HG03139 (cell line): ENCODE results near the gene ELF1.
"Not testable (repeated sequence)": the region's sequence is repeated elsewhere in the genome, so short reads cannot be mapped to it uniquely, and the experiment has no call there.

Source experiments
- ATAC-seq: cut with Tn5 transposase; IDR thresholded peaks from one replicate; pipeline ENCODE4 v1.9.1; 2021; ENCODE audit not compliant: unreplicated experiment

The ELF1 gene

GRCh38 chr13:40946485-40946884 is 72.6 kb downstream of the ELF1 start:
- no peak for ATAC-seq

- no peak for ATAC-seq
Observed at GRCh38 chr13:40943073-40943472, 76.0 kb downstream of the ELF1 start.

DNA sequence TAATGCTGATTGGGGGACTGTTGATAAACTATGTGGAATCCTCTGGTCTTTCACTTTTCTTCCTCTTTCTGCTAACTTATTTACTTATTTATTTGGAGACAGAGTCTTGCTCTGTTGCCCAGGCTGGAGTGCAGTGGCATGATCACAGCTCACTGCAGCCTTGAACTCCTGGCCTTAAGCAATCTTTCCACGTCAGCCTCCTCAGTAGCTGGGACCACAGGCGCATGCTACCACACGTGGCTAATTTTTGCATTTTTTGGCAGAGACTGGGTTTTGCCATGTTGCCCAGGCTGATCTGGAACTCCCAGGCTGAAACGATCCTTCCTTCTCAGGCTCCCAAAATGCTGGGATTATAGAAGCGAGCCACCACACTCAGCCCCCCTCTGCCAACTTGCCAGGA is 77.5 kb downstream of the ELF1 start:
- ATAC-seq: no peak

DNA sequence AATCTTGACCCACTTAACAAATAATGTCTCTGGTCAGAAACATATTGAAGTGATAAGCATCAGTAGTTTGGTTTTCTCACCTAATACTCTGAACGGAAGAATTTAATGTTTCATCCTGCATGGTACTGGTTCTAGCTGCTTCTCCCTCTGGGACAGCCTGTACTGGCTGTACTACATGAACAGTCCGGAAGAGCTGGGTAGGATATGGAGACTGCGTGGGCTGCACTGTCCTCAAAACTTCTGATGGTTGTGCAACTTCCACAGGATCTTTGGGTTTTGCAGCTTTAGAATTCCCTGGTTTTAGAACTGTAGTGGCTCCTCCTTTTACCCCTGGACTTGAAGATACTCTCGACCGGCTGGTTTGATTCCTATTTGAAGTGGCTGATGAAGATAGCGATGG is 78.3 kb downstream of the ELF1 start:
- ATAC-seq: no peak

DNA sequence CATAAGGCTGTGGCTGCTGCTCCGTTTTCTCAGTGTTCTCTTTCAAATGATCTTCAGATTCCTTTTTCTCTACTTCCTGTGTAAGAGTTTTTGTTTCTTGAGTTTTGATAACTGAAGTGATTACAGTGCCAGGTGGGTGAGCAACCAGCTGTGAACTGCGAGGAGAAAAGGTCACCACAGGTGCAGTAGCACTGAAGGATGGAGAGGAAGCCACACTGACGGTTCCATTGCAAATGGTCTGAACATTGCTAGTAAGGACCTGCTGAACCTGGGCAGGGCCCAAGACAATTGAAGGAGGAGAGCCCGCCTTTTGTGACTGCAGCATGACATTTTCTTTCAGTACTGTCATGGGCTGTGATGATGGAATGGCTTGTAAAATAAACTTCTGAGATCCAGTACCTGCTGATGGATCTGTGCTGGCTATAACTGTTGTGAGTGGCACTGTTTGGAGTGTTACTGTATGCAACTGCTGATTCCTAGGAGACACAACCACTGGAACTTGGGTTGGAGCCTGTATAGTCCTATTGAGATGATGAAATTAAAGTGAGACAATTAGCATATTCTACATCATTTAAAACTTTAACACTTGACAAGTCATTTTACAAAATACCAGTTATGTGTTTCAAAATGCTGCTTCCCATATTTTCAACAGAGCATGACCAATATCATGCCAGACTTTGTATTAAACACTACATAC is 85.5 kb downstream of the ELF1 start:
- peak; percentile 65 for ATAC-seq

DNA sequence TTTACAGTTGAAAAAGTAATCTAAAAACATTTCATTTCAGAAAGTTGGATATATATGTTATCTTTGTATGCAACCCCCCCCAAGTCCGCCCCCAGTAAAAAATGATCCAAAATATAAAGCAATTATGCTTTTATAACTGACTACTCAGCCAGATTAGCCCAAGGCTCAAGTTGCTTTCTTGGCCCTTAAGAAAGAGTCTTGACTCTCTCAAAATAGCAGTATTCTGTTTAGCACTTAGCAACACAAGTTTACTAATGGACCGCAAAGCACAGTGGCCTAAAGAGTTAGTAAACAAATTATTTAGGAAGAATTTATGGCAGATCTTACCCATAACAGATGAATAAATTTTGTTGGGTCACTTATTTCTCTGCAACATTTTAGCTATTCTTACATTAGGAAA is 86.9 kb downstream of the ELF1 start:
- ATAC-seq: no peak

DNA sequence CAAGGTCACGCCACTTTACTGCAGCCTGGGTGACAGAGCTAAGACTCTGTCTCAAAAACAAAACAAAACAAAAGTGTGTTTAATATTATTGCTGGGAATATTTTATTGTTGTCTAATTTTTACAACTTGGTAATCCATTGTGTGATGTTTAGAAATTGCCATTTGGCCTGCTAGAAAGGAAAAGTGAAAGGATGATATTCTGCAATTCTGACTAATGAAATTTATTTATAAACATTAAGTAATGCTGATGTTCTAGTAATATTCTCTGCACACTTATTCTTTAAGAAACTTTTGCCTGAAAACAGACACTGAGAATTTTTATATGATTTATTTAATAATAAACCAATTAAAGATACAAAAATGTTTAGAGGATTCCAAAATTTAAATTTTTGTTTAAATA is 87.4 kb downstream of the ELF1 start:
- no peak for ATAC-seq

DNA sequence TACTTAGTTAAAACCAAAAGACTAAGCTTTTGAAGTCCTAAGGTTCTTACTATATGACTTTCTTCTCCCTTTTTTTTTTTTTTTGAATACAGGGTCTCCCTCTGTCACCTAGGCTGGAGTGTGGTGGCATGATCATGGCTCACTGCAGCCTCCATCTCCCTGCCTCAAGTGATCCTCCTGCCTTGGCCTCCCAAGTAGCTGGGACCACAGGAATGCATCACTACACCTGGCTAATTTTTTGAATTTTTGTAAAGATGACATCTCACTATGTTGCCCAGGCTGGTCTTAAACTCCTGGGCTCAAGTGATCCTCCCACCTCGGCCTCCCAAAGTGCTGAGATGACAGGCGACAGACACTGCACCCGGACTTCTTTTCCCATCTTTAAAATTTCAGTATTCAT is 89.2 kb downstream of the ELF1 start:
- ATAC-seq: not testable (repeated sequence)

GRCh38 chr13:40928980-40929379 is 90.1 kb downstream of the ELF1 start:
- no peak for ATAC-seq

DNA sequence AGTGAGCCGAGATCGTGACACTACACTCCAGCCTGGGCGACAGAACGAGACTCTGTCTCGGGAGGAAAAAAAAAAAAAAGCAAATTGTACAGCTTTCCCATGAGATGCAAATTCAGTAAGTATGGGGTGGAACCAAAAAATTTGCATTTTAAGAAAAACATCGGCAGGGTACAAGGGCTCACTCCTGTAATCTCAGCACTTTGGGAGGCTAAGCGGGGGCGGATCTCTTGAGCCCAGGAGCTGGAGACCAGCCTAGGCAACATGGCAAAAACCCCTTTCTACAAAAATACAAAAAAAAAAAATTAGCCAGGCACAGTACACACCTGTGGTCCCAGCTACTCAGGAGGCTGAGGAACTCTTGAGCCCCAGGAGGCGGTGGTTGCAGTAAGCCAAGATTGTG is 91.2 kb downstream of the ELF1 start:
- no peak for ATAC-seq

DNA sequence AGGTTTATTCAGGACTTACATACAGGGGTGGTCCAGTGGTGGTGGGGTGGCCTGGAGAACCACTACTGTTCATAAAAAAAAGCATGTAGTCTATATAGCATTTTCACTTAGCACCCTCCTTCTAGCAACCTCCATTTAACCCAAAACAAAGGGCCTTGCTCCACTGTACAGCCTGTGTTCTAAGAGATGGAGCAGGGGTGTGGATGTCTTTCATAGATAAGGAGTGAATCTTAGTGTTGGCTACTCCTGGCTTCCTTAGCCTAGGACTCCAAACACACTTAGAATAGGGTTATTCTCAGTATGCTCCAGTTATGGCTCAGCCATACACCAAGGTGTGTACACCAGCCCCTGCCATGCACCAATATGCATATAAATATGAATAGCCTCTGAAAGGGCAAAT is 95.2 kb downstream of the ELF1 start:
- no peak for ATAC-seq

DNA sequence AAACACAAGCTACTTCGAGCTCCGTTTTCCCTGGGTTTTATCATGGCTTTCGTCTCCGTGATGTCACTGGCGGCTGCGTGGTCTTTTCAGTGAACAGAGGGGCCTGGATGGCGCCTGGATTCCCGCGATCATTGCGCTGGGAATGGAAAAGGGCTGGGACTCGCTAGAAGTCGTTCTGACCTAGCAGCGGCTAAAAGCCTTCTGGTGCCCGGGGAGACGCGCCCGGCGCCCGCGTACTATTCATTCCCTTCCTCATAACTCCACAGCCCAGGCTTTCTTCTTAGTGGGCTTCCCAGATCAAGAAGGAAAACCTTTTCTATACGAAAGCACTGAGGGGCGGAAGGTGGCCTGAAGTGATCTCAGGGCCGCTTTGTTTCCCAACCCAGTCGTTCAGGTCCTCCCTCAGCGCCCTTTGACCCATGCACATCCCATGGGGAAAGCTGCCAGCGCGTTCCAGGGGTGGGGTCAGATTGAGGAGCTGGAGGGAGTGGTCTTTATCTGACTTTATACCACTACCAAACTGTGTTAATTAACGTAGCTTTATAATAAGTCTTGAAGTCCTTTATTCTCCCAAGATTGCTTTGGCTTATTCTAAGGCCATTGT is 96.6 kb downstream of the ELF1 start:
- ATAC-seq: no peak

DNA sequence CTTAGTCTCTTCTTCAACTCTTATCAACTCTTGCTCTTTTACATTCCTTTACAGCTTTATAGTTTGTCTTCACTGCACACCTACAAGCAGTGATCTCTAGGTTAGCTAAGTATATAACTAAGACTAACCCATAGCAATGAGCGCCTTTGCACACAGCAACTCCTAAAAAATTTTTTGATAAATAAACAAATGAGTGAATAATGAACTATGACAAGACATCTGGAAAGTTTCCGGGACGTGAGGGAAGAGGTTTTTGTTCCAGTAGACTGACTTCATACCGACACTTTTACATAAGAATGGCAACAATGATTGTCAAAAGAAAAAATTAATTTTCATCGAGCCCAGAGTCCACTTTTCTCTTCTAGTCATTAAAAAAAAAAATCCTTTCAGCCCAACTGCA is 98.3 kb downstream of the ELF1 start:
- ATAC-seq: no peak

DNA sequence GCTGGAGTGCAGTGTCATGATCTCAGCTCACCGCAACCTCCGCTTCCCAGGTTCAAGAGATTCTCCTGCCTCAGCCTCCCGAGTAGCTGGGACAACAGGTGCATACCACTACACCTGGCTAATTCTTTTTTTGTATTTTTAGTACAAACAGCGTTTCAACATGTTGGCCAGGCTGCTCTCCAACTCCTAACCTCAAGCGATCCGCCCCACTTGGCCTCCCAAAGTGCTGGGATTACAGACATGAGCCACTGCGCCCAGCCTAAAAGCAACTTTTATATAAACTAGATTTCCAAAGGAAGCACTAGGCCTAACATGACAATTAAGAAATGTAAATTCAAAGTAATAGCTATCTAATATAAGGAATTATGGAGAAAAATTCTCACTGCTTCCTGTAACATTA is 99.2 kb downstream of the ELF1 start:
- ATAC-seq: not testable (repeated sequence)

DNA sequence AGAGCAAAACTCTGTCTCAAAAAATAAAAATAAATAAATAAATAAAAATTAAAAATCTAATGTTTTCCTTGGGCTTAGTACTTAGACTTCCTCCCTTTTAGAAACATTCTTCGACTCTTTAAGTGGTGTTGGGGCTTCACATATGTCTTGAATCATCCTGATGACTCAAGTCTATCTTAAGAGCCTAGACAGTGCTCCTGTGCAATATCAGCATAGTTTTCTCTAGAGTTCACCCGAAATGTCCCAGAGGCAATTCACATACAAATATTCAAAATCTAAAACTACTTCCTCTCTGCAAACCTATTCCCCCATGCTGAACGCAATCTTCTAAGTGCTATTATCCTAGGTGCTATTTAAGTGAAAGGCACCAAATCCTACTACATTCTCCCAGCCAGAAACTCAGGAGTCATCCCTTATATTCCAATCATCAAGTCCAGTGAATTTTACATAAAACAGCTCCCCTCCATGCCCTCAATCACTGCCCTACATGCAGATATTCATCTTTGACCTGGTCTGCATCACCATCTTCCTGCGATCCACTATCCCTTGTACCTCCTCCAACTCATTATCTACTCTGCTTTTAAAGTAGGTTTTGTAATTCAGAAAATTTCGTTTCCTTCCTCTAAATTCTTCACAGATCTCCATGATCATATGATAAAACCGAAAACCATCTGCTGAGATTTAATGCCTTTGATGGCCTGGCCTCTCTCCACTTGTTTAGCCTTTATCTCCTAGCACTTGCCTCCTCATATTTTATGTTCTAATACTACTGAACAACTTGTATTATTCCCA is 102.7 kb downstream of the ELF1 start:
- no peak for ATAC-seq

DNA sequence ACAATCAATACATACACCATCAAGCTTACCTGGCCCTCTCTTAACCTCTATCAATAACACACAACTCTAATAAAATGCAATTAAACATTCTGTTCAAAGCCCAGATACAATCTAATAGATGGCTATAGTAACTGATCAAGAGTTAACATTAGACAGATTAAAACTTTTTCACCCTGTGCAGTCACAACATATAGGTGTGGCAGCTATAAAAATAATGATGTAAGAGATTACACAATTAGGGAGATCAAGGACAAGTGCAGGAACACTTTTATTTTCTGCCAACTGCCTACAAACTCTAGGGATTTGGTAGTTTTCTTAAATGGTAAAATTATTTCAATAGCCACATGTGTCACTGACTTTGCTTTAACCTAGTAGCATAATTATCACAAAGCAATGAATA is 104.3 kb downstream of the ELF1 start:
- not testable (repeated sequence) for ATAC-seq

GRCh38 chr13:40911341-40911740 is 107.8 kb downstream of the ELF1 start:
- no peak for ATAC-seq

DNA sequence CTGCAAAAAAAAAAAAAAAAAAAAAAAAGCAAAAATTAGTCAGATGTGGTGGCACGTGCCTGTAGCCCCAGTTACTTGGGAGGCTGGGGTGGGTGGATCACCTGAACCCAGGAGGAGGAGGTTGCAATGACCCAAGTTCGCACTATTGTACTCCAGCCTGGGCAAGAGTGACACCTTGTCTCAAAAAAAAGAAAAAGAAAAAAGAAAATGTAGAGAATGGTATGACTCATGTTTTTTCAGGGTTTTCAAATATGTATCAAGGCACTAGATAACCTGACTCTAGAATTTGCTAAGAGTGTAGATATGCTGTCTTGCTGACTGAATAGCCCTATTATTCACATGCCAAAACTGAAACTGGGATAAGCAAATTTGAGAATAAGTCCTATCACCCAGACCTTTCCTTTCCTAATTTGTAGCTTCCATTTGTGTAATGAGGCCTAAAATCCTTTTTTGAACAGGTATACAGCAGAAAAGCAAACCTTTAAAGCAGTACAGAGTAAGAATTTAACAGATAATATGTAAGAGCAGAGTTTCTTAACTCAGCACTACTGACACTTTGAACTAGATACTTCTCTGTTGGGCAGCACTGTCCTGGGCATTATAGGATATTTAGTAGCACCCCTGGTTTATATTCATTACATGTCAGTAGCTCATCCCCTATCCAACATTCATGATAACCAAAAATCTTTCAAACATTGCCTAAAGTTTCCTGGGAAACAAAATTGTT is 108.6 kb downstream of the ELF1 start:
- ATAC-seq: no peak

GRCh38 chr13:40909541-40910200 is 109.4 kb downstream of the ELF1 start:
- ATAC-seq: not testable (repeated sequence)

DNA sequence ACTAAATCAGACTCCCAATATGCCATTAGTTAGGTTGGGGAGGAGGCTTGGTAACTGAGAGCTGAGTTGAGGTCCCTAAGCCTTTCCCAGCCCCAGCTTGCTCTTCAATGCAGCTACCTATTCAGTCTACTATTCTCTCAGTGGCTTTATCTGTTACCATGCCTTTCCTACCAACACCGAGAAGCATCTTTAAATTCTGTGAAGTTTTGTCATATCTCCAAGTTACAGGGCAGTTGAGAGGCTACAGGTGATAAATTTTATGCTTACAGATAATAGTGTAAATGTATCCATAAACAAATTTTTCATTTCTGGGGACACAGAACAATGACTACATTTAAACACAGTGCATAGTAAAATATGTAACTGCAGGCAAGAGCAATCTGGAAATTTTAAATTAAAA is 110.6 kb downstream of the ELF1 start:
- ATAC-seq: no peak

- ATAC-seq: not testable (repeated sequence)
Observed at GRCh38 chr13:40901032-40901431, 118.1 kb downstream of the ELF1 start.
